H9 (cell line): ENCODE data around the gene MSMO1. TPM values are rescaled to one million over a fixed set of nuclear protein-coding genes. Genes with fewer than 3 reads are reported as not detected.

Experiments used
- DNase-seq: peaks from one replicate; pipeline ENCODE4 v3.0.0-alpha.2; 2017
- H2AFZ ChIP-seq: one replicate; pipeline ENCODE4 v1.6.1; 2013; ENCODE audit warnings: mild to moderate bottlenecking, low read length, control low read depth, moderate library complexity
- H2AK5ac ChIP-seq: 2 replicates; pipeline ENCODE4 v1.6.1; 2013; ENCODE audit warnings: low read length, control low read depth, mixed read lengths; ENCODE audit not compliant: insufficient read length
- H2BK120ac ChIP-seq: one replicate; pipeline ENCODE4 v1.6.1; 2013; ENCODE audit warnings: low read depth, mild to moderate bottlenecking, low read length, control low read depth, inconsistent platforms; ENCODE audit not compliant: poor library complexity, severe bottlenecking
- H2BK12ac ChIP-seq: 2 replicates; pipeline ENCODE4 v1.6.1; 2013; ENCODE audit warnings: low read length, control low read depth, mixed read lengths, low read depth; ENCODE audit not compliant: insufficient read length
- H2BK15ac ChIP-seq: 2 replicates; pipeline ENCODE4 v1.6.1; 2013; ENCODE audit warnings: low read depth, low read length, control low read depth
- H2BK20ac ChIP-seq: one replicate; pipeline ENCODE4 v1.6.1; 2013; ENCODE audit warnings: low read depth, mild to moderate bottlenecking, low read length, control low read depth, inconsistent platforms; ENCODE audit not compliant: poor library complexity, severe bottlenecking
- H2BK5ac ChIP-seq: 2 replicates; pipeline ENCODE4 v1.6.1; 2013; ENCODE audit warnings: low read length, control low read depth, mixed read lengths; ENCODE audit not compliant: insufficient read length
- H3K14ac ChIP-seq: 2 replicates; pipeline ENCODE4 v1.6.1; 2013; ENCODE audit warnings: low read length, control low read depth; ENCODE audit not compliant: insufficient read depth
- H3K18ac ChIP-seq: 2 replicates; pipeline ENCODE4 v1.6.1; 2013; ENCODE audit warnings: low read depth, mild to moderate bottlenecking, mixed read lengths, low read length, control low read depth; ENCODE audit not compliant: insufficient read length
- H3K23ac ChIP-seq: 2 replicates; pipeline ENCODE4 v1.6.1; 2013; ENCODE audit warnings: low read length, control low read depth, mixed read lengths, low read depth; ENCODE audit not compliant: insufficient read length
- H3K23me2 ChIP-seq: 2 replicates; pipeline ENCODE4 v1.6.1; 2013; ENCODE audit warnings: low read depth, mild to moderate bottlenecking, mixed read lengths, low read length, control low read depth; ENCODE audit not compliant: insufficient read length, poor library complexity, severe bottlenecking
- H3K27ac ChIP-seq: 2 replicates; pipeline ENCODE4 v1.5.1; 2013; ENCODE audit warnings: low read length, control low read depth, mixed read lengths, low read depth; ENCODE audit not compliant: insufficient read length
- H3K27me3 ChIP-seq: 2 replicates; pipeline ENCODE4 v1.6.1; 2013; ENCODE audit warnings: low read length, control low read depth, inconsistent platforms; ENCODE audit not compliant: insufficient read depth
- H3K4ac ChIP-seq: 2 replicates; pipeline ENCODE4 v1.6.1; 2013; ENCODE audit warnings: low read depth, mild to moderate bottlenecking, control low read depth, inconsistent platforms, low read length, moderate library complexity
- H3K4me1 ChIP-seq: 2 replicates; pipeline ENCODE4 v1.6.1; 2013; ENCODE audit warnings: low read length, control low read depth, inconsistent platforms; ENCODE audit not compliant: insufficient read depth
- H3K4me2 ChIP-seq: 2 replicates; pipeline ENCODE4 v1.6.1; 2013; ENCODE audit warnings: low read length, control low read depth, mixed read lengths; ENCODE audit not compliant: insufficient read length, insufficient read depth
- H3K56ac ChIP-seq: 2 replicates; pipeline ENCODE4 v1.6.1; 2013; ENCODE audit warnings: low read depth, mild to moderate bottlenecking, mixed read lengths, low read length, control low read depth; ENCODE audit not compliant: insufficient read length
- H3K79me1 ChIP-seq: 2 replicates; pipeline ENCODE4 v1.6.1; 2013; ENCODE audit warnings: low read depth, mild to moderate bottlenecking, moderate library complexity, low read length, control low read depth, inconsistent platforms; ENCODE audit not compliant: insufficient read depth, poor library complexity, severe bottlenecking
- H3K79me2 ChIP-seq: 2 replicates; pipeline ENCODE4 v1.6.1; 2013; ENCODE audit warnings: low read length, control low read depth, inconsistent platforms; ENCODE audit not compliant: insufficient read depth
- H3K9ac ChIP-seq: 2 replicates; pipeline ENCODE4 v1.6.1; 2013; ENCODE audit warnings: low read length, control low read depth, mixed read lengths; ENCODE audit not compliant: insufficient read length; ENCODE audit errors: extremely low read depth
- H3K9me3 ChIP-seq: one replicate; pipeline ENCODE4 v1.6.1; 2013; ENCODE audit warnings: low read depth, low read length, inconsistent platforms; ENCODE audit not compliant: control insufficient read depth
- H3T11ph ChIP-seq: one replicate; pipeline ENCODE4 v1.6.1; 2013; ENCODE audit warnings: mild to moderate bottlenecking, low read length, control low read depth, inconsistent platforms
- H4K20me1 ChIP-seq: one replicate; pipeline ENCODE4 v1.6.1; 2013; ENCODE audit not compliant: control insufficient read depth, insufficient read length, insufficient read depth
- H4K5ac ChIP-seq: 2 replicates; pipeline ENCODE4 v1.6.1; 2013; ENCODE audit warnings: low read depth, mild to moderate bottlenecking, mixed read lengths, low read length, control low read depth; ENCODE audit not compliant: insufficient read length
- H4K8ac ChIP-seq: replicated peaks from 2 replicates; pipeline ENCODE4 v1.6.1; 2013; ENCODE audit warnings: low read length, control low read depth, mixed read lengths, low read depth; ENCODE audit not compliant: insufficient read length
- H4K91ac ChIP-seq: 2 replicates; pipeline ENCODE4 v1.6.1; 2013; ENCODE audit warnings: low read depth, mild to moderate bottlenecking, moderate library complexity, mixed read lengths, low read length, control low read depth; ENCODE audit not compliant: insufficient read length
- H3K27ac Mint-ChIP-seq, 3 experiments: 2 replicates in 2 of 3; 3 replicates in 1 of 3; pipeline ENCODE4 v1.8.0; 2020 to 2021; ENCODE audit warnings: mixed read lengths in 3 of 3, mild to moderate bottlenecking in 1 of 3, moderate library complexity in 1 of 3
- H3K27me3 Mint-ChIP-seq: 2 replicates; pipeline ENCODE4 v1.8.0; 2021; ENCODE audit warnings: low read depth, mild to moderate bottlenecking, moderate library complexity, mixed read lengths
- H3K36me3 Mint-ChIP-seq, 3 experiments: 2 replicates in 2 of 3; 3 replicates in 1 of 3; pipeline ENCODE4 v1.8.0; 2020 to 2021; ENCODE audit warnings: low read depth in 3 of 3, mixed read lengths in 3 of 3; ENCODE audit not compliant: insufficient read depth in 1 of 3
- H3K4me1 Mint-ChIP-seq, 2 experiments: 2 replicates each; pipeline ENCODE4 v1.8.0; 2020; ENCODE audit warnings: mixed read lengths in 2 of 2
- H3K4me3 Mint-ChIP-seq, 2 experiments: 2 replicates in 1 of 2; 3 replicates in 1 of 2; pipeline ENCODE4 v1.8.0; 2020 to 2021; ENCODE audit warnings: mild to moderate bottlenecking in 2 of 2, mixed read lengths in 2 of 2, moderate library complexity in 1 of 2
- H3K9me3 Mint-ChIP-seq, 2 experiments: 2 replicates in 1 of 2; 3 replicates in 1 of 2; pipeline ENCODE4 v1.8.0; 2020; ENCODE audit warnings: mild to moderate bottlenecking in 2 of 2, mixed read lengths in 2 of 2, moderate library complexity in 1 of 2
- CTCF ChIP-seq: fragments of 200-600 bp; sonication (generic); conservative IDR thresholded peaks from 3 replicates; pipeline ENCODE4 v1.8.0; 2021; ENCODE audit warnings: antibody characterized with exemption, mild to moderate bottlenecking
- total RNA-seq: library from RNA; stranded (reverse); gene quantifications from 2 replicates; pipeline ENCODE4 v1.2.1, GENCODE V29; 2021

The MSMO1 gene
- total RNA-seq, 1 experiment from 2014 or later: 79.3 TPM

DNA sequence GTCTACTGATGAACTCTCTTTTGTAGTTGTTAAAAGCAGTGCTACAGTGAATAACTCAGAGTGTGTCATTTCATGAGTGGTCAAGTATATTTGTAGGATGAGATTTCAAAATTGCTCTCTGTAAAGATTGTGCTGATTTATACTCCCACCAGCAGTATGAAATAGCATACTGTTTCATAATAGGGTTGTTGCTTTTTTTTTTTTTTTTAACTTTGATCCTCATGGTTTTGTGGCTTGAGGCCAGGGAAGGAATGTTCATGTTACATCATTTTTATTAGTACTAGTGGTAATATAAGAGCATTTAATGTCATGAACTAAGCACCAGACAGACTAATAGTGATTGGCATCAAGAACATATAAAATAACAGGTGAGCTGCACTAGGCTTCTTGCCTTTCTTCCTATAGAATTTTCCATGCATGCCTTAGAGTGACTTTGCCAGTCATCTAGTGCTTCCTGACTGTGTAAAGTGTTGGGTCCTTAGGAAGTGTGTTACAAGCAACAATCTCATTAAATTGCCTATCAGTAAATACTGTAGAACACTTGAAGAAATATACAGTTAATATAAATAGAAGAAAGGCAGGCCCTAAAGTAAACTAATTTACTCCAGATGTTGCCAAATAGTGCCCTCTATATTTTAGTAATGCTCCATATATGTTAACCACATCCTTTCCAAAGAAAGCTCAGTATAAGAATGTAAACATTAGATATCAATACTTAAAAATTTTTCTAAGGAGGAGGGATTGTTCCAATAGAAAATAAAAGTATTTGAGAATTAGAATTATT is 38.6 kb upstream of the MSMO1 start:
- H3K56ac ChIP-seq: no peak overlapping the region
- no peaks in the 10 kb centered on the region for H3K23me2 ChIP-seq
- Mint-ChIP-seq H3K27me3 (no peaks in the 10 kb centered on the region), H3K9me3 (peaks cover 9% of the 10 kb centered on the region in 2 experiments), H3K27ac (no peak overlapping the region; a peak in 1 of 7 replicates), H3K36me3 (peaks cover 9 to 12% (median 10%) of the 10 kb centered on the region in 3 experiments; a peak in 6 of 7 replicates), H3K4me1 (no peaks in the 10 kb centered on the region), H3K4me3 (no peak overlapping the region)
- H2BK5ac ChIP-seq: no peak overlapping the region
- no peaks in the 10 kb centered on the region for H3K4me1 ChIP-seq
- no peak overlapping the region for H4K5ac ChIP-seq
- no peaks in the 10 kb centered on the region for H3K9me3 ChIP-seq
- H3K23ac ChIP-seq: no peak overlapping the region
- no peak overlapping the region for H2BK12ac ChIP-seq
- TF ChIP-seq CTCF: no peak
- no peak overlapping the region for H3K4ac ChIP-seq
- H4K91ac ChIP-seq: no peak overlapping the region
- H4K8ac ChIP-seq: no peak overlapping the region
- H2BK120ac ChIP-seq: no peak overlapping the region
- H2AK5ac ChIP-seq: no peak overlapping the region
- H2BK15ac ChIP-seq: no peak overlapping the region
- H3K79me1 ChIP-seq: no peaks in the 10 kb centered on the region
- H3K14ac ChIP-seq: no peak overlapping the region
- H2AFZ ChIP-seq: no peak overlapping the region
- no peak overlapping the region for H3K27ac ChIP-seq
- no peaks in the 10 kb centered on the region for H3K27me3 ChIP-seq
- H2BK20ac ChIP-seq: no peak overlapping the region
- no peak overlapping the region for H3K9ac ChIP-seq
- DNase-seq: no peak
- no peak overlapping the region for H3K4me2 ChIP-seq
- H3T11ph ChIP-seq: no peak overlapping the region
- H4K20me1 ChIP-seq: no peaks in the 10 kb centered on the region
- no peaks in the 10 kb centered on the region for H3K79me2 ChIP-seq
- no peak overlapping the region for H3K18ac ChIP-seq
